Dendritic cell treated with granulocyte-macrophage colony-stimulating factor and Interleukin-4, amounts not matched to agents 40 ng/mL and 50 ng/mL, for 4 days (primary cell): ENCODE measurements around the gene RPH3AL.
"Not testable (repeated sequence)": the region's sequence is repeated elsewhere in the genome, so short reads cannot be mapped to it uniquely, and the experiment has no call there.

Experiments
- H3K27ac Mint-ChIP-seq: one replicate; pipeline ENCODE4 v1.8.0; 2022; ENCODE audit warnings: mild to moderate bottlenecking, mixed read lengths
- H3K27me3 Mint-ChIP-seq: one replicate; pipeline ENCODE4 v1.8.0; 2022; ENCODE audit warnings: mild to moderate bottlenecking, mixed read lengths
- H3K36me3 Mint-ChIP-seq: one replicate; pipeline ENCODE4 v1.8.0; 2022; ENCODE audit warnings: low read depth, mixed read lengths
- H3K4me1 Mint-ChIP-seq: one replicate; pipeline ENCODE4 v1.8.0; 2022; ENCODE audit warnings: low read depth, mixed read lengths
- H3K4me3 Mint-ChIP-seq: one replicate; pipeline ENCODE4 v1.8.0; 2022; ENCODE audit warnings: mild to moderate bottlenecking, moderate library complexity, mixed read lengths
- H3K9me3 Mint-ChIP-seq: one replicate; pipeline ENCODE4 v1.8.0; 2022; ENCODE audit warnings: mixed read lengths
- intact Hi-C: fragments of 100-400 bp; cut with micrococcal nuclease; formaldehyde crosslinking; loops from one replicate; pipeline ENCODE4 v1.15.0; 2022

The RPH3AL gene

DNA sequence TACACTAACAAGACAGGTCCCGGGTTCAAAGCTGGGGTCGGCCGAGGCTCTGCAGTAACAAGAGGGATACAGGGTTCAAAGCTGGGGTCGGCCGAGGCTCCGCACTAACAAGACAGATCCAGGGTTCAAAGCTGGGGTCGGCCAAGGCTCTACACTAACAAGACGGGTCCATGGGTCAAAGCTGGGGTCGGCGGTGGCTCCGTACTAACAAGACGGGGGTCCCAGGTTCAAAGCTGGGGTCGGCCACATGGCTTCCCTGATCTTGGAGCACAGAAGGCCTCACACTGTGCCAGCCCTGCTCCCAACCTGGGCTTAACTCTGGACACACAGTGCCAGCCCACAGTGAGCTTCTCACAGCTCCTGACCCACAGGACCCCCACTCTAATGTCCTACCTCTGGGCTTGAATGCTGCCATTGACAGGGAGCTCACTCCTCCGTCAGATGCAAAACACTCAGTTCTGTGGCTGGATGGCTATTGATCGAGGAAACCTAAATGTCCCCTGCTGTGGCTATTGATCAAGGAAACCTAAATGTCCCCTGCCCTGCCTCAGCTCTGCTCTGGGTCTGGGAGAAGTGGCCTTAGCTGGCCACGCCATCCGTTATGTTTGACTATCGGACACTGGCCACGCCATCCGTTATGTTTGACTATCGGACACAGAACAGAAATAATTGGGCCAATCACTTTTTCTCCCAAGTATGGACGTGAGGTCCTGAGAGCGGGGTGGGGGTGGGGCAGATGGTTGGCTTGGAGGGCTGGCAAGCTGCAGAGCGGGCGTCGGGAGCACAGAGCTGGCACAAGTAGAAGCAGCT is 116.6 kb downstream of the RPH3AL start:
- Mint-ChIP-seq H3K9me3 (peaks cover 8% of the 10 kb centered on the region), H3K27me3 (peaks cover 8% of the 10 kb centered on the region), H3K4me1 (peaks cover 13% of the 10 kb centered on the region), H3K27ac (no peak overlapping the region), H3K4me3 (no peak overlapping the region), H3K36me3 (no peaks in the 10 kb centered on the region)
- intact Hi-C loops, result no loop called here

GRCh38 chr17:234994-235830 is 117.4 kb downstream of the RPH3AL start:
- H3K9me3 Mint-ChIP-seq, H3K36me3 Mint-ChIP-seq, H3K27me3 Mint-ChIP-seq, intact Hi-C loops, H3K4me3 Mint-ChIP-seq: not testable (repeated sequence)
- Mint-ChIP-seq H3K27ac (peak overlapping the region; percentile 59), H3K4me1 (peaks cover 17% of the 10 kb centered on the region)

DNA sequence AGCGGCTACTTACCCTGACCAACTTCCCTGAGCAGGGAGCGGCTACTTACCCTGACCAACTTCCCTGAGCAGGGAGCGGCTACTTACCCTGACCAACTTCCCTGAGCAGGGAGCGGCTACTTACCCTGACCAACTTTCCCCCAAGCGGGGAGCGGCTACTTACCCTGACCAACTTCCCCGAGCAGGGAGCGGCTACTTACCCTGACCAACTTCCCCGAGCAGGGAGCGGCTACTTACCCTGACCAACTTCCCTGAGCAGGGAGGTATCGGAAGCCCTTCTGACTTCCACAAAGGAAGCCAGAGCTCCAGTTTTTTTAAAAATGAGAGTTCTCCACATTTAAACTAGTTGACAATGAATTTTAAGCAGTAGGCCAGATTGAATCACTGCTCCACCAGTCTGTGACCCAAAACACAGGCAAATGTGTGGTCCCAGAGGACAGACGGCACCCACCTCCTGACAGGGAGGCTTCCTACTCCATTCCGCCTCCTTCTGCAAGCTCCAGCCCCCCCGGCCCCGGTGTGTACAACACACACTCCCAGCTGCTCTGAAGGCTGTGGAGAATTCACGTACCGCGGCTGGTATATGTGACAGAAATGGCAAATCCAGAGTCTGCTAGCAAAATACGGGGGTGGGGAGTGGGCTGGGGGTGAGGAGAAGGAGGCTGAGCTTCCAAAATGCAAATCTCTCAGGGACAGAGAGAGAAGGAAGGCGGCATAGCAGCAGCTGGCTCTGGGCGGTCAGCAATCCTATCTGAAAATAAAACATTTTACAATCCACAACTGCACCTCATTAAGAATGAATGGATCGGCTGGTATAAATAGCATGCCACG is 118.2 kb downstream of the RPH3AL start:
- peaks cover 17% of the 10 kb centered on the region for H3K4me1 Mint-ChIP-seq
- peak overlapping the region; percentile 59 for H3K27ac Mint-ChIP-seq
- H3K9me3 Mint-ChIP-seq, intact Hi-C loops, H3K4me3 Mint-ChIP-seq, H3K36me3 Mint-ChIP-seq: not testable (repeated sequence)
- peaks cover 14% of the 10 kb centered on the region for H3K27me3 Mint-ChIP-seq

- no peak overlapping the region for H3K4me3 Mint-ChIP-seq
- intact Hi-C loops, result no loop called here
- peaks cover 8% of the 10 kb centered on the region for H3K9me3 Mint-ChIP-seq
- peaks cover 17% of the 10 kb centered on the region for H3K4me1 Mint-ChIP-seq
- no peaks in the 10 kb centered on the region for H3K36me3 Mint-ChIP-seq
- H3K27me3 Mint-ChIP-seq, result peaks cover 13% of the 10 kb centered on the region
- H3K27ac Mint-ChIP-seq, result no peak overlapping the region
These were observed 119.1 kb downstream of the RPH3AL start for GRCh38 chr17:233473-233941.

DNA sequence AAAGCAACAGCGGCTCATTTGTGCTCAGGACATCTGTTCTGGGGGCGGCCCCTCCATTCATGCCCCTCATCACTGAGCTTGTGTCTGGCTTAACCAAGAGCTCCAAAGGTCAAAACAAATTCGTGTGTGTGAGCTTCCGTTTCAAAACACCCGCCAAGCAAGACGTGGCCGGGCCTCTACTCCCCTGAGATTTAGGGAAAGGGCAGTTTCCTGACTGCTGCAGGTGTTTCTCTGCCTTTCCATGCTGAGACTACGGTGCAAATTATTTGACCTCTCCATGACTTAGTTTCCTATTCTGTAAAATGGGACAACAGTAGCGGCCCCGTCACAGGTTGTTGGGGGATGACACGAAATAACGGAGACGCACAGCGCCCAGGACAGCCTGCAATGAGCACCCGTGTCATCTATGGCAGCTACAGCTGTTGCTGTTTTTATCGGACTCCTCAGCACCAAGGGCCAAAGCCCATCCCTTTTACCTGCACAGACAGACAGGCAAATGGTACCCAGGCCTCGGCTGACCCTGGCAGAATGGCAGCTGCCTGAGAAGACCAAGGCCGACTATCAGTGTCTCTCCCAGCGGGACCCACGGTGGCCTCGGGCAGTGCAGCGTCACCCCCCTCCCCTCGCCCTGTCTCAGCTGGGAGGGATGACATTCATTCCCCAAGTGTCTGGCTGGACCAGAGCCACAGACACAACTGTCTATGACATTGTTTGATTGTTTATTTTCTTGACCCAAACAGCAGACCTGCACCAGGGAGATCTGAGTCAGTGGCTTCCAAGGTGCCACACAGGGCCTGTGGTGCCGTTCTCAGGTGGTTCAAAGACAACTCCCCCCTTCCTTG is 120.4 kb downstream of the RPH3AL start:
- intact Hi-C loops, result no loop called here
- H3K36me3 Mint-ChIP-seq, result no peaks in the 10 kb centered on the region
- H3K4me1 Mint-ChIP-seq, result peaks cover 17% of the 10 kb centered on the region
- peaks cover 11% of the 10 kb centered on the region for H3K27me3 Mint-ChIP-seq
- H3K9me3 Mint-ChIP-seq, result peaks cover 8% of the 10 kb centered on the region
- no peak overlapping the region for H3K4me3 Mint-ChIP-seq
- H3K27ac Mint-ChIP-seq, result no peak overlapping the region

- no peak overlapping the region for H3K27ac Mint-ChIP-seq
- H3K4me3 Mint-ChIP-seq, result no peak overlapping the region
- intact Hi-C loops, result no loop called here
- peaks cover 7% of the 10 kb centered on the region for H3K27me3 Mint-ChIP-seq
- H3K9me3 Mint-ChIP-seq, result peaks cover 3% of the 10 kb centered on the region
- H3K36me3 Mint-ChIP-seq, result no peaks in the 10 kb centered on the region
- peaks cover 17% of the 10 kb centered on the region for H3K4me1 Mint-ChIP-seq
These were observed 121.2 kb downstream of the RPH3AL start for GRCh38 chr17:231191-231965.

DNA sequence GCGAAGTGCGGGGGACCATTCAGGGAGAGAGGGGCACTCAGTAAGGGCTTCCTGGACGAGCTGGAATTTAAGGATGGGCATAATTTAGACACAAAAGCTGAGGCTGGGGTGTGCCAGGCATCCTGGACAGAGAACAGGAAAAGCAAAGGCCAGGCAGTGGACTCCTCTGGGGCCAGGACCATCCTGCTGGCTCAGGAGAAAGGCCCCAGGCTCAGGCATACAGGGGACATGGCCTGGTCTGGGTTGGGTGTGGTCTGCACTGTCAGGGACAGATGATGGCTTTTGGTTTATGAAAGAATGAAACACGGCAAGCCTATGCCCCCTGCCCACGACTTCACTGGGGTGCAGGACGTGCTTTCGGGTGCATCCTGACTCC is 122.2 kb downstream of the RPH3AL start:
- intact Hi-C loops, result no loop called here
- Mint-ChIP-seq H3K4me3 (no peak overlapping the region), H3K27ac (no peak overlapping the region), H3K4me1 (peaks cover 17% of the 10 kb centered on the region), H3K36me3 (no peaks in the 10 kb centered on the region), H3K27me3 (peaks cover 7% of the 10 kb centered on the region), H3K9me3 (no peaks in the 10 kb centered on the region)

- H3K27ac Mint-ChIP-seq, result no peak overlapping the region
- H3K36me3 Mint-ChIP-seq, result no peaks in the 10 kb centered on the region
- H3K27me3 Mint-ChIP-seq, result peaks cover 7% of the 10 kb centered on the region
- no peak overlapping the region for H3K4me3 Mint-ChIP-seq
- intact Hi-C loops, result no loop called here
- H3K4me1 Mint-ChIP-seq, result peaks cover 17% of the 10 kb centered on the region
- no peaks in the 10 kb centered on the region for H3K9me3 Mint-ChIP-seq
These were observed 122.8 kb downstream of the RPH3AL start for GRCh38 chr17:229709-230394.

GRCh38 chr17:228951-229708 is 123.5 kb downstream of the RPH3AL start:
- no peak overlapping the region for H3K4me3 Mint-ChIP-seq
- peaks cover 9% of the 10 kb centered on the region for H3K27me3 Mint-ChIP-seq
- peaks cover 17% of the 10 kb centered on the region for H3K4me1 Mint-ChIP-seq
- H3K27ac Mint-ChIP-seq, result no peak overlapping the region
- intact Hi-C loops, result no loop called here
- H3K36me3 Mint-ChIP-seq, result no peaks in the 10 kb centered on the region
- H3K9me3 Mint-ChIP-seq, result no peaks in the 10 kb centered on the region

DNA sequence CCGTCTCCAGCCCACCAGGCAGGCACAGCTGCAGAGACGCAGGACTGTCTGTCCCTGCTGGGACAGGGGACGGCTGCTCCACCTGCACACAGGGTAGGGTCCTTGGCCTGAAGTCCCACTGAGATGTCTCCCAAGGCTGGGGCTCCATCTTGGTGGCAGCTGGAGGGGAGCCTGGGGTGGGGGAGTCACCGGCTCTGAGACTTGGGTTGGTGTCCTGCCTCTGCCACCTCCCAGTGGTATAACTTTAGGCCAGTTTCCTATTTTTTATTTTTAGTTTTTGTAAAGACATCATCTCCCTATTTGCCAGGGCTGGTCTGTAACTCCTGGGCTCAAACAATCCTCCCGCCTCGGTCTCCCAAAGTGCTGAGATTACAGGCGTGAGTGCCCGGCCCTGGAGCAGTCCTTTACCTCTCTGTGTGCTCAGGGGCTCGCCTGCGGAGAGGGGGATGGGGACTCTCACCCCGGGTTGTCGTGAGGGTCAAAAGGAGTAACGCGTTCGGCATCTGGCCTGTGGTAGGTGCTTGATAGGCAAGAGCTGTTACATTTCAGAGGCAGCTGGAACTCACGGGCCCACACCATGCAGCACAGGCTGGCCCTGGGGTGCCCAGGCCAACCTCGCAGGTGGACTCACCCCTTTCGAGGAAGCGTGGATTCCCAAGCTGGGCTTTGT is 124.5 kb downstream of the RPH3AL start:
- no peak overlapping the region for H3K27ac Mint-ChIP-seq
- peaks cover 9% of the 10 kb centered on the region for H3K27me3 Mint-ChIP-seq
- no peak overlapping the region for H3K4me3 Mint-ChIP-seq
- H3K36me3 Mint-ChIP-seq, result no peaks in the 10 kb centered on the region
- intact Hi-C loops, result no loop called here
- peaks cover 14% of the 10 kb centered on the region for H3K4me1 Mint-ChIP-seq
- no peaks in the 10 kb centered on the region for H3K9me3 Mint-ChIP-seq

- Mint-ChIP-seq H3K27ac (no peak overlapping the region), H3K4me1 (peaks cover 6% of the 10 kb centered on the region), H3K4me3 (no peak overlapping the region), H3K36me3 (no peaks in the 10 kb centered on the region), H3K9me3 (no peaks in the 10 kb centered on the region), H3K27me3 (peaks cover 9% of the 10 kb centered on the region)
- intact Hi-C loops, result no loop called here
These were observed 125.3 kb downstream of the RPH3AL start for GRCh38 chr17:227078-227945.
